IPS-NIHi7 (cell line): Measurements from ENCODE around the gene DET1.

Experiments
- DNase-seq: peaks from one replicate; pipeline ENCODE4 v3.0.0; 2012; ENCODE audit warnings: mixed read lengths; ENCODE audit errors: extremely low spot score

DET1 gene

GRCh38 chr15:88467073-88467934, 79.2 kb downstream of the DET1 start, which contains the start of the genes MRPL46 and MRPS11:
MRPL46 (minus strand) TSS chr15:88467388; CDS start chr15:88467377, 11 bp downstream.
MRPS11 (plus strand) TSS chr15:88467708; CDS start chr15:88467718, 10 bp downstream.
- peak; percentile 90 for DNase-seq

GRCh38 chr15:88465633-88466224, 80.8 kb downstream of the DET1 start:
- no peak for DNase-seq

- no peak for DNase-seq
These were observed 82.5 kb downstream of the DET1 start for GRCh38 chr15:88463870-88464532.
